HG02938 (cell line): Measurements from ENCODE around the gene WASHC1.
"Not testable (repeated sequence)": the region's sequence is repeated elsewhere in the genome, so short reads cannot be mapped to it uniquely, and the experiment has no call there.

ENCODE experiments used
- ATAC-seq: cut with Tn5 transposase; IDR thresholded peaks from one replicate; pipeline ENCODE4 v1.9.1; 2021; ENCODE audit warnings: mild to moderate bottlenecking, moderate library complexity; ENCODE audit not compliant: unreplicated experiment

WASHC1 gene

GRCh38 chr9:29356-29755, at the start of gene WASHC1:
WASHC1 (minus strand) TSS chr9:29456; CDS start chr9:24999, 4,457 bp downstream.
- not testable (repeated sequence) for ATAC-seq

DNA sequence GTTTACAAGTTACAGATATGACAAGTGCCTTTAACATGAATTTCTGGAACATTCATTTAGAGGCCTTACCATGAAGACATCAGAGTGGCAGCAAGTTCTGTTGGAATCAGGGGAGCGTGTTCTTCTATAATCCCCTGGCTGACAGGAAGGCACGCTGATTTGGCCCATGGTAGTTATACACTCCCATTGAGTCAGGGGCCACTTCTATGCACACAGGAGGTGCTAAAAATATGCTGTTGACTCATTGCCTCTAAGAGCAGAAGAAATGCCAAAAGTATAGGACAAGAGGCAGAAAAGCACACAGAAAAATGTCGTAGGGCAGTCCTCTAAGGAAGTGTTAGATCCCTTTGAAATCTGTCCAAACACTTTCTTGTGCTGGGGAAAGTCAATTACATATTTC, 49.1 kb upstream of the WASHC1 start:
- ATAC-seq, result not testable (repeated sequence)

DNA sequence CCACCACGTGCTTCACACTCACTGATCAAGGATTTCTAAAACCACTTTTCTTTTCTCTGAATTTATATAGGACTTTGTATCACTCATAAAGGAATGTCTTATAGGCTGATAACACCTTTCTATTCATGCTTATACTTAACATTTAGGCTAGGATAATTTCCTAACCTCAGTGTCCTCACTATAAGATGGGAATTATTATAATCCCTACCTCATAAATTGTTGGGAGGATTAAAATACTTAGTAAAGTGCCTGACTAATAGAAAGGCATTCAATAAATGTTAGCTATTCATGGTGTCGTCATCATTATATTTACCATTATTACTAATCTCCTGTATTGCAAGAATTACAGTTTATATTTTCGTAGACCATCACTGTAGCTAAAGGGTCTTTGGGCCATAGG, 47.1 kb upstream of the WASHC1 start:
- ATAC-seq, result not testable (repeated sequence)

- not testable (repeated sequence) for ATAC-seq
Measured at GRCh38 chr9:73900-74525, 44.8 kb upstream of the WASHC1 start.

GRCh38 chr9:73076-73899, 44.0 kb upstream of the WASHC1 start:
- not testable (repeated sequence) for ATAC-seq

DNA sequence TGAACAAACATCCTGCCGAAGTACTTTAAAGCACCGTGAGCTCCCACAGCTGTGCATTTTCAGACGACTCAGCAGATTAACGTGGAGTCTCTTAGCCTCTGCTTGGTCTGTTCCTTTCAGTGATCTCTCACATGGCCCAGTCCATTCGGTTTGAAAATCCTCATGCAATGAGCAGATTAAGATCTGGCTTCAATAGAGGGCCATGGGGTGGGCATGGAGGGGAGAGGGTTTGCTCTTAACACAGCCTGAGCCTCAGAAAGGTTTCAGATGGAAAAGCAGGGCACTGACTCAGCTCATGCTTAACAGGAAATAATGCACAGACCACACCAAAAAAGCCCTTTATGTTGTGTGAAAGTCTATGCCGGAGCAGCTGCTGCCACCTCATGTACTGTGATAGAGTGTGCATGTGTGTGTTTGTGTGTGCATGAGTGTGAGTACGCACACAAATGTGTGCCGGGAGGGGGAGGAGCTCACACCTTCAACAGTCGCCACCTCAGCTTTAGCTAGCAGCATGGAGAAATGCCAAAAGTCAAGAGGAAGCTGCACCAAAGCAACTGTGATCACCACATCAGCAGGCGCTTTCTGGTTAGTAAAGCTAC, 33.9 kb upstream of the WASHC1 start:
- peak; percentile 84 for ATAC-seq

DNA sequence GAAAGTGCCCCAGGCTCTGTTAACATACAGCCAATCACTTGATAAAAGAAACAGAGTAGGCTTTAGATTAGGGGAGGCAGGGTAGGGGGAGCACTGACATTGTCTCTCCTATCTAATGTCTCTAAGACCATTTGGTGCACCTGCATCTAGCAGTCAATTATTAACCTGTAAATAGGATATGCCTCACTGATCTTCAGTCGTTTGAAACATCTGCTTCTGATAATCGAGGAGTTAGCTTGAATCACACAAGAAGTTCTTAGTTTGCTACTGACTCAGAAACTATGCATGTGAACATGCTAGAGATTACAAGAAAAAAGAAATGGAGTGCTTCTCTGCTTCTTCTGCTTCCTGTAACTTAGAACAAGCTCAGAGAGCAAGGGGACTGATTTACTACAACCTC, 23.4 kb upstream of the WASHC1 start:
- peak; percentile 89 for ATAC-seq

- ATAC-seq, result not testable (repeated sequence)
Measured at GRCh38 chr9:48190-48842, 19.1 kb upstream of the WASHC1 start.

GRCh38 chr9:46639-47271, 17.5 kb upstream of the WASHC1 start:
- not testable (repeated sequence) for ATAC-seq

DNA sequence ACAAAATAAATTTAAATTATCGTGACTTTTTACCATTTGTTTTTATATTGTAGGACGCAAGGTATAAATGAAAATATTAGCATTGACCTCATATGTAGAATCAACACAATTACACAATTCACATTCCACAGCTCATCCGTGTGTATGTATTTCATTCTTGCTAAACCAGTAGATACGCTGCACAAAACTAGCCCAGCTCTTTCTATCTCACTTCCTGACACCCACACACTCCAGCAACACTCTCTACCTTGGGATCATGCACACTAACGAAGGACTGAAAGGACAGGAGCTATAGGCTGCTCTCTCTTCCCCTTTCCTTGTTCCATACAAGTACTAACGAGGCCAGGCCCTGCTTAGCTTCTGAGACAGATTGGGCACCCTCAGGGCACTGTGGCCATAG, 16.9 kb upstream of the WASHC1 start:
- not testable (repeated sequence) for ATAC-seq

DNA sequence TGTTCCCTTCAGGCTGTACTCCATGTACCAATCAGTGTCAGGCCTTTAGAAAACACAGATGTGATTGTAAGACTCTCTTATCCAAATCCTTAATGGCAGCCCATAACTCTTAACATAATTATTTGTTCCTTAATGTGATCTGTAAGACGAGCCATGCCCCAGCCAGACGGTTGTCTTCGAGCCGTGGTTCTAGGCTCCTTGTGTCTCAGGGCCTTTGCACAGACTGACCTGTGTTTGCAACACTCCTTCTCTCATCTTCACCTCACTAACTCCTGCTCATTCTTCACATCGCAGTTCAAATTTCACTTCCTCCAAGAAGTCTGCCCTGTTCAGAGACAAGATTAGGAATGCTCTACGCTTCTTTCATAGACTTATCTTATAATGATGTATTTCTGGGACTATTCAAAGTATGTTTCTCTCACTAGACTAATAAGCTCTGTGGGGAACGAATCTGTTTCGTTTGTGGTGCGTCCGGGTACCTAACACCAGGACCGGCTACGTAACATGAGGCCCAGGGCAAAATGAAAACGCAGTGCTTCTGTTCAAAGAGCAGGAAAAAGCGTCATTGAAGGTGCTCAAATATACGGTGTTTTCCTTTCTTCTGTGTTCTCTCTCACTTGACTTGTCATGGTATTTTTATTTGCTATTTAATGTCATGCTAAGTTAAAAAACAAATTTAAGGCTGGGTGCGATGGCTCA, 16.1 kb upstream of the WASHC1 start:
- ATAC-seq, result not testable (repeated sequence)

- ATAC-seq, result not testable (repeated sequence)
Measured at GRCh38 chr9:44416-44815, 15.2 kb upstream of the WASHC1 start.

GRCh38 chr9:43636-44035, 14.4 kb upstream of the WASHC1 start:
- not testable (repeated sequence) for ATAC-seq

- ATAC-seq, result not testable (repeated sequence)
Measured at GRCh38 chr9:43116-43515, 13.9 kb upstream of the WASHC1 start.

- not testable (repeated sequence) for ATAC-seq
Measured at GRCh38 chr9:41819-42218, 12.6 kb upstream of the WASHC1 start.

GRCh38 chr9:41261-41676, 12.0 kb upstream of the WASHC1 start:
- ATAC-seq, result not testable (repeated sequence)

- ATAC-seq, result not testable (repeated sequence)
Measured at GRCh38 chr9:32308-32707, 3.1 kb upstream of the WASHC1 start.

DNA sequence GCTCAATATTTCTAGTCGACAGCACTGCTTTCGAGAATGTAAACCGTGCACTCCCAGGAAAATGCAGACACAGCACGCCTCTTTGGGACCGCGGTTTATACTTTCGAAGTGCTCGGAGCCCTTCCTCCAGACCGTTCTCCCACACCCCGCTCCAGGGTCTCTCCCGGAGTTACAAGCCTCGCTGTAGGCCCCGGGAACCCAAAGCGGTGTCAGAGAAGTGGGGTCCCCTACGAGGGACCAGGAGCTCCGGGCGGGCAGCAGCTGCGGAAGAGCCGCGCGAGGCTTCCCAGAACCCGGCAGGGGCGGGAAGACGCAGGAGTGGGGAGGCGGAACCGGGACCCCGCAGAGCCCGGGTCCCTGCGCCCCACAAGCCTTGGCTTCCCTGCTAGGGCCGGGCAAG, 481 bp downstream of the WASHC1 start:
- ATAC-seq, result not testable (repeated sequence)

DNA sequence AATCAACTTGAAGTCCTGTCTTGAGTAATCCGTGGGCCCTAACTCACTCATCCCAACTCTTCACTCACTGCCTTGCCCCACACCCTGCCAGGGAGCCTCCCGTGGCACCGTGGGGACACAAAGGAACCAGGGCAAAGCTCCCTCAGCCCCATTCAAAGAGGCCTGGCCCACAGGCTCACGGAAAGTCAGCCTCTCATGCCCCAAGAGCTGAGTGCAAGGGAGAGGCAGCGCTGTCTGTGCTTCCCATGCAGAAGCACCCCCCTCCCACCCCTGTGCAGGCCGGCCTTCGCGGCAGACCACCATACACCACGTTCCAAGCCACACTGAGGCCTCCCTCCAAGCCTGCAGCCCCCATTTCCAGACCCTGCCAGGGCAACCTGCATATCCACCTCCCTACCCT, 7.6 kb downstream of the WASHC1 start:
- not testable (repeated sequence) for ATAC-seq

GRCh38 chr9:16875-17274, 12.4 kb downstream of the WASHC1 start:
- not testable (repeated sequence) for ATAC-seq
